ENCODE measurements around the gene HTR3B.

HTR3B gene

DNA sequence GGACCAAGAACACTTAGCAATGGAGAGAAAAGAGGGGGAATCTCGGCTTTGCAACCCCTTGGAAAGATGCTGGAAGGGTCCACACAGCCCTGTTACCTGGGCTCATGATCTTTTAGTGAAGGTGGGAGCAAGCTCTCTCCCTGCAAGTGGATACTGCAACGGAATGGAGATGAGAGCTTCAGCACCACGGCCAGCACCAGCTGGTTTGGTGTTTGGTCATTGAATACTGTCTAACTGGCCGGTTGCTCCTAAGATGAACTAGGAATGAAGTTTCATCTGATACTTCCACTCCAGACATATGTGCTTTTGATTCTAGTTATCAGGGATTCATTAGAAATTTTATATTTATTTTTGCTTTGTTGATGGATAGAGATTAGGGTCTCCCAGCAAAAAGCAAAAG lies 86.6 kb downstream of the HTR3B start:
- DNase-seq (ENCODE audit: low spot score): no peak

- DNase-seq (ENCODE audit: low spot score): no peak
Observed at GRCh38 chr11:113991718-113992458, 87.3 kb downstream of the HTR3B start.

GRCh38 chr11:113992459-113993110 lies 88.0 kb downstream of the HTR3B start:
- peak; percentile 66 for DNase-seq (ENCODE audit: low spot score)

DNA sequence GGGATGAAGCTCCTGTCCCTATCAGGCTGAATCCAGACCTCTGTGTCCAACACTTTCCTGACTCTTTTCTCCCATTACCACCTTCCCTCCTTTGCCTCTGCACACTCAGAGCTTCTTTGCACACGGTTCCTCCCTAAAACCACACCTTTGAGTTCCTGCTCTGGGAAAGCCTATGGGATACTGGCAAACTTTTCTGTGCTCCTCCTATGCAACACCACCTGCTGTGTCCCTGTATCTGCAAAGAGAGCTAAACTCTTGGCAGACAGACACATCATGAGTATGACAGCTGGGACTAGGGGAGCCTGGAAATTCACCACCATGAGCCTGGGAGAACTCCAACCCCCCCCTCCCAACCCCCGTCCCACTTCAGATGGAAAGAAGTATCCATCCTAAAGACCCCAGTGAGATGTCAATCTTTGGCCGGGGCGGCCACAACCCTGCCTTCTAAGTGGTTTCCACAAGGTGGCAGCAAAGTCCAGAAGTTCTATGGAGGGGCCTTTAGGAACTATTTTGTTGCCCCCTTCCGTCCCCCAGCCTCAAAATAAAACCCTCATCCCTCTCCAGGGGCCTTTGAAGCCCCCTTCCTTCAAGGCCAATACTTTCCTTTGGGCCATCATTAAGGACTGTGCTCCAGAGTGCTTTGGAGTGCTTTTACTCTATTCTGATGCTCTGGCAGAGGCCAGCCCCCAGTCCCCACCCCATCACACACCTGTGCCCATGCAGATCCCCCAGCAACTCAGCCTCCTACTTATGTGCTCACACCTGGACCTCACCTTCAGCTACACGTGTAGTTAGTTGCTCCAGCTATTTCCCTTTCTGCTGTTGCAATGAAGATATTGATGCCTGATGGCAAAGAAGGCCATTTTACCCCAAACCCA lies 89.7 kb downstream of the HTR3B start:
- peak; percentile 72 for DNase-seq (ENCODE audit: low spot score)

All from D341Med (cell line).